DOHH2 (cell line): ENCODE results near the gene DNASE1L2.

ENCODE experiments used
- CTCF ChIP-seq: fragments of 200-600 bp; sonication (generic); IDR thresholded peaks from one replicate; pipeline ENCODE4 v1.5.1; 2014; ENCODE audit warnings: antibody characterized with exemption, mild to moderate bottlenecking, low read depth, low read length; ENCODE audit not compliant: poor library complexity, severe bottlenecking
- EZH2phosphoT487 ChIP-seq: fragments of 200-600 bp; sonication (generic); IDR thresholded peaks from 2 replicates; pipeline ENCODE4 v1.6.1; 2017; ENCODE audit warnings: borderline replicate concordance, mild to moderate bottlenecking, antibody characterized with exemption, low read length, moderate library complexity, mixed read lengths

- TF ChIP-seq CTCF: no peak
- no peak for TF ChIP-seq EZH2phosphoT487
These were observed 1.4 kb downstream of the DNASE1L2 start for GRCh38 chr16:2237493-2238149.
